Transverse colon (tissue), 4 donors: ENCODE results near the gene GLDC. TPM values are rescaled to one million over a fixed set of nuclear protein-coding genes. Genes with fewer than 3 reads are reported as not detected.
A peak's percentile ranks its signal among the peaks of the same experiment; 100 is the strongest.

Experiments used
- DNase-seq: peaks from one replicate; pipeline ENCODE4 v3.0.0-alpha.2; 2019
- H3K27ac ChIP-seq, 4 donors: fragments of 200-600 bp; sonication (generic); 2 replicates each; pipeline ENCODE4 v1.5.1; 2016 to 2018; ENCODE audit warnings: inconsistent platforms in 4 of 4
- H3K27me3 ChIP-seq: fragments of 200-600 bp; sonication (generic); 2 replicates; pipeline ENCODE4 v1.5.1; 2017; ENCODE audit warnings: inconsistent platforms
- H3K36me3 ChIP-seq, 4 donors: fragments of 200-600 bp; sonication (generic); 2 replicates each; pipeline ENCODE4 v1.5.1; 2017 to 2019; ENCODE audit warnings: inconsistent platforms in 4 of 4
- H3K4me1 ChIP-seq, 4 donors: fragments of 200-600 bp; sonication (generic); 2 replicates each; pipeline ENCODE4 v1.5.1; 2017 to 2020; ENCODE audit warnings: inconsistent platforms in 4 of 4
- H3K4me3 ChIP-seq, 4 donors: fragments of 200-600 bp; sonication (generic); 1 replicate in 1 of 4; 2 replicates in 3 of 4; pipeline versions ENCODE4 v1.5.1 to v1.6.1; 2017 to 2019; ENCODE audit warnings: inconsistent platforms in 4 of 4
- H3K9me3 ChIP-seq, 2 donors: fragments of 200-600 bp; sonication (generic); 2 replicates each; pipeline ENCODE4 v1.5.1; 2017 to 2019; ENCODE audit warnings: inconsistent platforms in 2 of 2
- EP300 ChIP-seq: sonication (generic); formaldehyde crosslinking; IDR thresholded peaks from one replicate; pipeline ENCODE4 v1.6.1; 2017; ENCODE audit warnings: antibody characterized with exemption, low read depth
- POLR2A ChIP-seq: fragments of 450-650 bp; IDR thresholded peaks from one replicate; pipeline ENCODE4 v1.6.1; 2016; ENCODE audit warnings: antibody characterized with exemption, mild to moderate bottlenecking, moderate library complexity
- POLR2AphosphoS5 ChIP-seq, 3 donors: sonication (generic); formaldehyde crosslinking; IDR thresholded peaks; one replicate each; pipeline ENCODE4 v1.6.1; 2016; ENCODE audit warnings: antibody characterized with exemption in 3 of 3
- WGBS, 2 donors: methylation state at CpG; one replicate each; pipeline ENCODE4 v1.1.5; 2018; ENCODE audit warnings: low coverage in 1 of 2; 5-methylcytosine and 5-hydroxymethylcytosine counted together
- in situ Hi-C, 4 donors: fragments of 200-750 bp; cut with MboI; loops; one replicate each; pipeline versions ENCODE4 v1.15.0 to v1.15.1; 2017; ENCODE audit warnings: low sequenced_read_pairs in 3 of 4, low pct_ligation_motif_present in 1 of 4, low pct_unique_long_range_greater_than_20kb in 1 of 4
- intact Hi-C: fragments of 100-400 bp; cut with DNase I; formaldehyde crosslinking; loops from one replicate; pipeline ENCODE4 v1.15.1; 2023; ENCODE audit warnings: low total_unique reads
- total RNA-seq, 4 donors: library from RNA; depleted of rRNA; stranded (reverse); fragments of >200 nt; gene quantifications; one replicate each; pipeline ENCODE4 v1.1.0, GENCODE V29; 2016
- TF ChIP-seq, protein P1 (sequence below), 5 experiments: fragments of 200-600 bp in 3 of 5; fragments of 450-650 bp in 2 of 5; sonication (generic) in 3 of 5; IDR thresholded peaks; 1 replicate in 2 of 5; 2 replicates in 3 of 5; pipeline ENCODE4 v1.5.1; 2016 to 2017; ENCODE audit warnings: antibody characterized with exemption in 5 of 5, inconsistent platforms in 3 of 5, mild to moderate bottlenecking in 2 of 5, moderate library complexity in 1 of 5

Gene GLDC
- total RNA-seq, 4 donors from 2014 or later = 0.41 to 70.7 (median 2.4) TPM; not detected in 1

- intact Hi-C loops (loop anchor here (5.0 kb wide), 1 partner anchor 1689 kb away; no protein-coding TSS in a partner anchor), in situ Hi-C loops (loop anchor here in 1 of 4 donors (10.0 kb wide), 2 partner anchors 73 to 1047 kb away; partner anchors contain the start of gene KDM4C)
- peak; percentile 97 for DNase-seq
- peaks cover 0 to 14% (median 9%) of the 10 kb centered on the region in 4 donors for H3K4me1 ChIP-seq
- H3K27me3 ChIP-seq = no peaks in the 10 kb centered on the region
- no peaks in the 10 kb centered on the region for H3K36me3 ChIP-seq
- H3K4me3 ChIP-seq = peak overlapping the region; percentile 44 to 74 (median 64)
- TF ChIP-seq POLR2AphosphoS5 (IDR thresholded peaks at IDR 0.05) (peak; percentile 82 to 89 (median 86)), POLR2A (peak; percentile 90), EP300 (no peak)
- TF ChIP-seq, protein P1, sequence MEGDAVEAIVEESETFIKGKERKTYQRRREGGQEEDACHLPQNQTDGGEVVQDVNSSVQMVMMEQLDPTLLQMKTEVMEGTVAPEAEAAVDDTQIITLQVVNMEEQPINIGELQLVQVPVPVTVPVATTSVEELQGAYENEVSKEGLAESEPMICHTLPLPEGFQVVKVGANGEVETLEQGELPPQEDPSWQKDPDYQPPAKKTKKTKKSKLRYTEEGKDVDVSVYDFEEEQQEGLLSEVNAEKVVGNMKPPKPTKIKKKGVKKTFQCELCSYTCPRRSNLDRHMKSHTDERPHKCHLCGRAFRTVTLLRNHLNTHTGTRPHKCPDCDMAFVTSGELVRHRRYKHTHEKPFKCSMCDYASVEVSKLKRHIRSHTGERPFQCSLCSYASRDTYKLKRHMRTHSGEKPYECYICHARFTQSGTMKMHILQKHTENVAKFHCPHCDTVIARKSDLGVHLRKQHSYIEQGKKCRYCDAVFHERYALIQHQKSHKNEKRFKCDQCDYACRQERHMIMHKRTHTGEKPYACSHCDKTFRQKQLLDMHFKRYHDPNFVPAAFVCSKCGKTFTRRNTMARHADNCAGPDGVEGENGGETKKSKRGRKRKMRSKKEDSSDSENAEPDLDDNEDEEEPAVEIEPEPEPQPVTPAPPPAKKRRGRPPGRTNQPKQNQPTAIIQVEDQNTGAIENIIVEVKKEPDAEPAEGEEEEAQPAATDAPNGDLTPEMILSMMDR (IDR thresholded peaks at IDR 0.05) = peak in 1 of 5 experiments; percentile 19
- 0 to 1% methylated on average over 2 to 72 of the region's 72 CpGs for WGBS, 2 donors
- H3K27ac ChIP-seq = peak overlapping the region; percentile 93 to 97 (median 96)
- H3K9me3 ChIP-seq = no peaks in the 10 kb centered on the region
Measured at GRCh38 chr9:6681147-6681956, 35.8 kb upstream of the GLDC start.

- Histone ChIP-seq H3K4me3 (peak overlapping the region; percentile 44 to 74 (median 60)), H3K27ac (peak overlapping the region; percentile 93 to 97 (median 96)), H3K36me3 (no peaks in the 10 kb centered on the region), H3K27me3 (no peaks in the 10 kb centered on the region), H3K9me3 (no peaks in the 10 kb centered on the region), H3K4me1 (peaks cover 0 to 14% (median 9%) of the 10 kb centered on the region in 4 donors)
- peak; percentile 77 for DNase-seq
- 0 to 1% methylated on average over 2 to 26 of the region's 26 CpGs for WGBS, 2 donors
- in situ Hi-C loops = loop anchor here in 1 of 4 donors (10.0 kb wide), 2 partner anchors 74 to 1046 kb away; partner anchors contain the start of gene KDM4C
- intact Hi-C loops = loop anchor here (5.0 kb wide), 1 partner anchor 1688 kb away; no protein-coding TSS in a partner anchor
- no peak for TF ChIP-seq POLR2A
- TF ChIP-seq, protein P1 (IDR thresholded peaks at IDR 0.05) = peak in 2 of 5 experiments; percentile 3 to 14
Measured at GRCh38 chr9:6680797-6681146, 35.2 kb upstream of the GLDC start.

GRCh38 chr9:6677803-6678202, 32.3 kb upstream of the GLDC start:
- H3K36me3 ChIP-seq = no peaks in the 10 kb centered on the region
- intact Hi-C loops = no loop called here
- H3K27ac ChIP-seq = no peak overlapping the region
- H3K4me1 ChIP-seq = peaks cover 0 to 19% (median 7%) of the 10 kb centered on the region in 4 donors
- H3K9me3 ChIP-seq = no peaks in the 10 kb centered on the region
- H3K4me3 ChIP-seq = no peak overlapping the region
- no peaks in the 10 kb centered on the region for H3K27me3 ChIP-seq
- 71 to 94% methylated on average over 4 to 7 of the region's 7 CpGs for whole genome bisulfite sequencing, 2 donors
- in situ Hi-C loops = loop anchor here in 2 of 4 donors (10.0 kb wide), 1 partner anchor 93 kb away; no protein-coding TSS in a partner anchor
- DNase-seq = no peak
- no peak for TF ChIP-seq POLR2A
- TF ChIP-seq, protein P1 (IDR thresholded peaks at IDR 0.05) = no peak
- TF ChIP-seq EP300 = no peak
- no peak for TF ChIP-seq POLR2AphosphoS5 (IDR thresholded peaks at IDR 0.05)

- no peaks in the 10 kb centered on the region for H3K27me3 ChIP-seq
- in situ Hi-C loops = loop anchor here in 2 of 4 donors (10.0 kb wide), 1 partner anchor 92 kb away; no protein-coding TSS in a partner anchor
Measured at GRCh38 chr9:6676254-6676921, 30.9 kb upstream of the GLDC start.

More at GRCh38 chr9:6676254-6676921, 30.9 kb upstream of the GLDC start:
- intact Hi-C loops = no loop called here
- no peak for DNase-seq
- 52 to 61% methylated on average over 4 to 6 of the region's 6 CpGs for WGBS, 2 donors
- no peaks in the 10 kb centered on the region for H3K9me3 ChIP-seq
- H3K36me3 ChIP-seq = no peaks in the 10 kb centered on the region
- TF ChIP-seq, protein P1 (IDR thresholded peaks at IDR 0.05) = no peak
- TF ChIP-seq POLR2A (no peak), POLR2AphosphoS5 (IDR thresholded peaks at IDR 0.05) (no peak), EP300 (no peak)
- H3K4me1 ChIP-seq = peaks cover 0 to 10% (median 0%) of the 10 kb centered on the region in 4 donors
- no peak overlapping the region for H3K27ac ChIP-seq
- H3K4me3 ChIP-seq = no peak overlapping the region
